GM19043 (cell line): ENCODE measurements around the gene CRY2.

Experiments used
- ATAC-seq: cut with Tn5 transposase; IDR thresholded peaks from one replicate; pipeline ENCODE4 v1.9.1; 2021; ENCODE audit warnings: low read depth; ENCODE audit not compliant: unreplicated experiment

The CRY2 gene

GRCh38 chr11:45913942-45914635 lies 66.8 kb downstream of the CRY2 start:
- ATAC-seq, result no peak

GRCh38 chr11:45915446-45915845 lies 68.2 kb downstream of the CRY2 start:
- no peak for ATAC-seq

GRCh38 chr11:45917286-45917622 lies 70.0 kb downstream of the CRY2 start:
- no peak for ATAC-seq

- ATAC-seq, result peak; percentile 86
These were observed 70.5 kb downstream of the CRY2 start, which contains the start of gene PEX16 for GRCh38 chr11:45917623-45918330. TSS of gene PEX16 (minus strand) at chr11:45917877. CDS start at chr11:45917811, 66 bp downstream.

DNA sequence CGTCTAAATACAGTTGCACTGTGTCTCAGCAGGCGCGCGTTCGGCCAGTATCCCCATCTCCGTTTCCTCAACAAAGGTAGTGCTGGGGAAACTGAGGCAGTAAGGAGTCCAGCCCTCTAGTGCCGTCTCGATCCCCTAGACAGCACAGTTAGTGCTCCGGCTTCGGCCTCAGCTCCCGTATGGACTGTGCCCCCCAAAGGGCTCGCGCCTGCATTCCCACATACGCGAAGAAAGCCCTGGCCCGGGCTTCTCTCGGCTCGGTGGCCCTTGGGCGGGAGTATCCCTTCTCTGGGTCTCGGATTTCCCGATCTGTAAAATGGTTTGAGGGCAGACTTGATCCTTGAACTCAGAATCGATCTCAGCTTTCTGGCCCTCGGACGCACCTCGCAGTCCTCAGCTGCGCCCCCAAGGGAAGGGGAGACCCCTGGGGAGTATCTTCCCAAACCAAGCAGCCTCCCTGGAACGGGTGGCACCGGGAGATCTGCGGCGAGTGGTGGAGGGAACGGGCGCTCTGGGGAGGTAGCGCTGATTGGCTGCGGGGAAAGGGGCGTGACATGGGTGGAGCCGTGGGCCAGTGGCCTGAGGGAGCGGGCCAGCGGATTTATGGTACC lies 71.2 kb downstream of the CRY2 start:
- ATAC-seq, result no peak

- ATAC-seq, result no peak
These were observed 71.8 kb downstream of the CRY2 start for GRCh38 chr11:45918962-45919675.

DNA sequence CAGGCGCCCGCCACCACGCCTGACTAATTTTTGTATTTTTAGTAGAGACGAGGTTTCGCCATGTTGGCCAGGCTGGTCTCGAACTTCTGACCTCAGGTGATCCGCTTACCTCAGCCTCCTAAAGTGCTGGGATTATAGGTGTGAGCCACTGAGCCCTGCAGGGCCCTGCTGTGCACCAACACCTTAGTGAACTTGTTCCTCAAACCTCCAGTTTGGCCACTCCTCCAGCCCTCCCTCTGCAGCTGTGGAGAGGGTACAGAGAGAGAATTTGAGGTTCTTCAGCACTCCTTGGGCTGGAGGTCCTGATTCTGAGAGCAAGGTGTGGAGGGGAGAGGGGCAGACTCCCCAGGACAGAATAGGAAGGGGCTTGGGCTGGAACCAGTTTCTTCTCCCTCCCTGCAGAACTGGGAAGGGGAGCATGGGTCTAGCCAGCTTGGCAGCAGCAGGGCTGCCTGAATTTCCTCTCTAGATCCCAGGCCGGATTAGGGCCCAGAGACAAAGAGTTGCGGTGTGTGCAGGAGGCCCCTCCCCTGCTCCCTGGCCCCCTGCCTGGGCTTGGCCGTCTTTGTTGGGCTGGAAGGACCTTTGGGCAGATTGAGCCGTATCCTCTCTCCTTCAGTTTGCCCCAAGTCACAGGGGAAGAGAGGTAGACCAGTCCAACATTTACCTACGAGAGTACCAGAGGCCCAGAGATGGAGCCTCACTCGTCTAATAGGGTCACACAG lies 72.7 kb downstream of the CRY2 start:
- no peak for ATAC-seq

GRCh38 chr11:45920531-45921477 lies 73.5 kb downstream of the CRY2 start:
- no peak for ATAC-seq

GRCh38 chr11:45921561-45922424 lies 74.5 kb downstream of the CRY2 start:
- no peak for ATAC-seq

GRCh38 chr11:45922425-45923082 lies 75.3 kb downstream of the CRY2 start, which contains the start of gene LARGE2:
TSS of gene LARGE2 (plus strand) at chr11:45922656. CDS start at chr11:45922883, 227 bp downstream.
- no peak for ATAC-seq

DNA sequence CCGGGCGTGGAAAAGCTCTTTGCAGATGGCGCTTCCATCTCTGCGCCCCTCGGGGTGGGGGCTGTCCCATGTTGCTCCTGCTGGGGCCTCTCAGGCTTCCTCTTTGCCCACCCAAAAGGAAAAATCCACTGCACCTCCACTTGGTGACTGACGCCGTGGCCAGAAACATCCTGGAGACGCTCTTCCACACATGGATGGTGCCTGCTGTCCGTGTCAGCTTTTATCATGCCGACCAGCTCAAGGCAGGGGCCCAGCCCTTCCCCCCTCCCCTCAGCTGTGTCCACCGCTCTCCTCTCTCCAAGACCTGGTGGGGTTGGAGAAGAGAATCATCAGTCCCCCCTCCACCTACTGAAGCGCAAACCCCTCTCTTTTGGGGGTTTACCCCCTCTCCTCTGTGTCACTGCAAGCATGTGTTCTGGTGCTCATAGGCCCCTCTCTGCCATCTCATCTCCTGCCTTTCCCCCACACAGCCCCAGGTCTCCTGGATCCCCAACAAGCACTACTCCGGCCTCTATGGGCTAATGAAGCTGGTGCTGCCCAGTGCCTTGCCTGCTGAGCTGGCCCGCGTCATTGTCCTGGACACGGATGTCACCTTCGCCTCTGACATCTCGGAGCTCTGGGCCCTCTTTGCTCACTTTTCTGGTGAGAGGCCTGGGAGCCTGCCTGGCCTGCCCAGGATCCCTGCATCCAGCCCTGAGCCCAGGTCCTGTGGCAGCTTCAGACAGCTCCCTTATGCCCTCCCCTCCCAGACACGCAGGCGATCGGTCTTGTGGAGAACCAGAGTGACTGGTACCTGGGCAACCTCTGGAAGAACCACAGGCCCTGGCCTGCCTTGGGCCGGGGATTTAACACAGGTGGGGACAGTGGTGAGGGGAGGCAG lies 77.0 kb downstream of the CRY2 start:
- ATAC-seq, result no peak

DNA sequence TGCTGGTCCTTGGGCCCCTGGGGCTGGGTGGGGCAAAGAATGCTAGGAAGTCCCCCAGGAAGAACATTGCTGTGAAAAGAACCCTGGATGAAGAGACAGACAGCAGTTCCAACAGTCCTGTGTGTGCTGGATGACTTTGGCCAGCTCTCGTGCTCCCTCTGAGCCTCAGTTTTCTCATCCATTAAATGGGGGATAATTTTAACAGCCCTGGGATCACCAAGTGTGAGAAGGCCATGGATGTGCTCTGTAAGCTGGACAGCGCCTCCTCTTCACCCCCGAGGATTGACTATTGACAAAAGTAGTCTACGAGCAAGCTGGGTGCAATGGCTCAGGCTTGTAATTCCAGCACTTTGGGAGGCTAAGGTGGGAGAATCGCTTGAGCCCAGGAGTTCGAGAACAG lies 77.7 kb downstream of the CRY2 start:
- ATAC-seq, result no peak

DNA sequence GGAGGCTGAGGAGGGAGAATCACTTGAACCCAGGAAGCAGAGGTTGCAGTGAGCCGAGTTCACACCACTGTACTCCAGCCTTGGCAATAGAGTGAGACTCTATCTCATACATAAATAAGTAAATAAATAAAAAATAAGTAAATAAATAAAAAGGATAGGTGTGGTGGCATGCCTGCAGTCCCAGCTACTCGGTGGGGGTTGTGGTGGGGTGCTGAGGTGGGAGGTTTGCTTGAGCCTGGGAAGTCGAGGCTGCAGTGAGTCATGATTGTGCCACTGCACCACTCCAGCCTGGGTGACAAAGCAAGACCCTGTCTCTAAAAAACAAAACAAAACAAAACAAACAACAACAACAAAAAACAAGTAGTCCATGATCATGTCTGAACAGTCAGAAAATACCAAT lies 78.3 kb downstream of the CRY2 start:
- no peak for ATAC-seq

DNA sequence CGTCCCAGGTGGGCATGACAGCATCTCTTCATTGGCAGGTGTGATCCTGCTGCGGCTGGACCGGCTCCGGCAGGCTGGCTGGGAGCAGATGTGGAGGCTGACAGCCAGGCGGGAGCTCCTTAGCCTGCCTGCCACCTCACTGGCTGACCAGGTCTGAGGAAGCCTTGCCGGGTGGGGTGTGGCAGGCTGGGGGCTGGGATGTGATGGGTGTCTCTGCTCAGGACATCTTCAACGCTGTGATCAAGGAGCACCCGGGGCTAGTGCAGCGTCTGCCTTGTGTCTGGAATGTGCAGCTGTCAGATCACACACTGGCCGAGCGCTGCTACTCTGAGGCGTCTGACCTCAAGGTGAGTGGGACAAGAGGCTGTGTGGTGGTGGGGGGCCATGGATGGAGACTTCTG lies 78.7 kb downstream of the CRY2 start:
- no peak for ATAC-seq

GRCh38 chr11:45926536-45927331 lies 79.5 kb downstream of the CRY2 start:
- no peak for ATAC-seq

DNA sequence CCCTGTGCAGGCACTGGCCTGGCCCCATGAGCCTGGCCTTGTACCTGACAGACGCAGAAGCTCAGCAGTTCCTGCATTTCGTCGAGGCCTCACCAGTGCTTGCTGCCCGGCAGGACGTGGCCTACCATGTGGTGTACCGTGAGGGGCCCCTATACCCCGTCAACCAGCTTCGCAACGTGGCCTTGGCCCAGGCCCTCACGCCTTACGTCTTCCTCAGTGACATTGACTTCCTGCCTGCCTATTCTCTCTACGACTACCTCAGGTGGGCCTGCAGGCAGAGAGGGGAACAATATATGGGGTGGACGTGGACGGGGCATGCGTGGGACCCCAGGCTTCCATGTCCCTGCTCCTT lies 80.0 kb downstream of the CRY2 start:
- no peak for ATAC-seq
